ENCODE data around the gene UFC1.

Gene UFC1

DNA sequence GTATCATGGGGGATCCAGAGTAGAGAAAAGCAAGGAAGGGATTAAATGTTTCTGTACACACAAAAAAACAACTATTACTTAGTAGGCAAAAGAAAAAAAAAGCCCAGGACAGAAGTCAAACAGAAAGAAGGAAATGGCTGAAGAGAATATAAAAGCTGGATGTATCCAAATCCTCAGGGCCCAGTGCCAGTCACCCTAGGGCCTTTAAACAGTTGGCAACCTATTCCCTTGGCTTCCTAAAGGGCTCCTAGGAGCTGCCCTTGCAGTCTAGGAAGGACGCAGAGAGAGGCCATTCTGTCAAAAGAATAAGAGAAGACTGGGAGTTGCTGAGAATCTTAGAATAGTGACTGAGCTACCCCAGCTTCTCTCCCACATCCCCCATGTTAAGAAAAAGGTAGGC lies 18.6 kb downstream of the UFC1 start:
- DNase-seq, result no peak

GRCh38 chr1:161172776-161173376 lies 19.1 kb downstream of the UFC1 start:
- no peak for DNase-seq

DNA sequence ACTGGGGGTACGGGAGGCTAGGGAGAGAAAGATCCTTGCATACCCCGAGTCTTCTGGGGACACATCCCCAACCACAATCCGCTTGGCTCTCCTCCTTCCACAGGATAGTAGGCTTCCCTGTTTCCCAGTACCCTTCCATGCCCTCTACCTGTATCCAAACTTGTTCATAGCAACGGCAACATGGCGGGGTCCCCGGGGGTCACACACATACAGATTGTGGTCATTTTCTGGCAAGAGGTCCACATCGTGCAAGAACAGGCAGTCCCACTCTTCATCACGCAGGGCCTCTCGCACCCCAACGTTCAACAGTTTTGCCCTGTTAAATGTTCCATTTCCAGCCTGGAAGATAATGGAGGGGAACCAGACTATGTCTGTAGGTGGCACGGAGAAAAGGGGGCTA lies 19.9 kb downstream of the UFC1 start:
- DNase-seq, result no peak

- no peak for DNase-seq
These were observed 21.1 kb downstream of the UFC1 start for GRCh38 chr1:161174911-161175310.

GRCh38 chr1:161175771-161176453 lies 22.1 kb downstream of the UFC1 start:
- no peak for DNase-seq

GRCh38 chr1:161176468-161177111 lies 22.8 kb downstream of the UFC1 start:
- no peak for DNase-seq

GRCh38 chr1:161177112-161177935 lies 23.5 kb downstream of the UFC1 start, which contains the start of gene B4GALT3:
B4GALT3 (minus strand) TSS chr1:161177507; CDS start chr1:161176060, 1,447 bp downstream.
- DNase-seq, result peak; percentile 97

DNA sequence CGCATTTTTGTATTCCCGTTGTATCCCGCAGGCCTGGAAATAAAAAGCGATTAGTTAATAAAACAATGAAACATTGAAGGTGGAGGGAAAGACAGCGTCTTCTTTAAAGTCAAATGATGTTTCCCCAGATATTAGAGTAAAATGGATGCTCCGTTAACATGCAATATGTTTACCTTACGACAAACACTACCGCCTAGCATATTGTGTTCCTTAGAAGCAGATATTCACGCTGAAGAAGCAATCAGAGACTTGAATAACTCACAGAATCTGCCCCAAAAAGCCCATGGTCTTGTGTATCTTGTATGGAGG lies 24.1 kb downstream of the UFC1 start:
- no peak for DNase-seq

GRCh38 chr1:161179698-161180097 lies 25.9 kb downstream of the UFC1 start:
- DNase-seq, result no peak

DNA sequence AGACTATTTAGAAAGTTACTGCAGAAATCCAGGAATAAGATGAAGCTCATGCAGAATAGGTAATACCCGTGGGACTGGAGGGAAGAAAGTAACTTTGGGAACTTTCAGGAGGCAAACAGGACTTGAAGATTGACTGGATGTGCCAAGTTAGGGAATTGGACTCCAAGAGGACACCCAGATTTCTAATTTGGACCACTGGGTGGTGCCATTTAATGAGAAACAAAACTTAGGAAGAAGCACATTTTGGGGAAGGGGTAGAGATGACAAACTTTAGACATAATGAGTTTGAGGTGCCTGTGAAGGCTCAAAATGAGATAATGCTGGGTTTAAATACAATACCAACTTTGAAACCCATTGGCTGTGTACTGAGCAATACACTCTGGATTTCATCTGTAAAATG lies 26.9 kb downstream of the UFC1 start:
- DNase-seq, result peak; percentile 19

DNA sequence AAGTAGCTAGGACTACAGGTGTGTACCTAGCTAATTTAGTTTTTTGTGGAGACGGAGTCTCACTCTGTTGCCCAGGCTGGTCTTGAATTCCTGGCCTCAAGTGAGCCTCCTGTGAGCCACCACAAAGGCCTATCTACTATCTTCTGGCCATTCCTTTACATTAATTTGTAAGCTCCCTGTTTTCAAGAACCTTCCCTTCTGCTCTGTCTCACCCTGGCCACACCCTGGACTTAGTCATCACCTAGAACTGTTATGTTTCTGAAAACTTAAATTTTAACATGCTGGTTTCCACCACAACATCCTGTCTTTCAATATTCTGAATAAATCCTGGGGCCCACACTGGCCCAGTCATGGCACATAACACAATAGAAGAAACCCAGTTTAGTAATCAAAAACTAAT lies 28.4 kb downstream of the UFC1 start:
- DNase-seq, result no peak

GRCh38 chr1:161185282-161185682 lies 31.5 kb downstream of the UFC1 start:
- peak; percentile 31 for DNase-seq

- DNase-seq, result no peak
These were observed 32.0 kb downstream of the UFC1 start for GRCh38 chr1:161185732-161186311.

DNA sequence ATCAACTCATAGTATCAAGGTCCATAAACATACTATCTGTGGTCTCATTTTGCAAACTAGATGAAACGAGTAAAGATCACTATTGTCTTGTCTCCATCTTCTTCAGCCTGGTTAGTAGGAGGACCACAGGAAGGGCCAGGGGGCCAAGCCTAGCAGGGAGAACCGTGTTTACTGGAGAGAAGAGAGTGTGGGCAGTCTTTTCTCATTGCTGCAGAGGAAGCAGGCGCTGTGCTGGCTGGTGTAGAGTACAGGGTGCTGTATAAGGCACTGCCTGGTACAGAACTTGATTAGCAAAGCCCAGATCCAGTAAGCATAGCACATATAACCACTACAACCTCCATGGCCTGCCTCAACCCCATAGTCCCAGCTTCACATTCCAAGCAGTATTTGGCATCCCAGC lies 33.5 kb downstream of the UFC1 start:
- DNase-seq, result no peak

DNA sequence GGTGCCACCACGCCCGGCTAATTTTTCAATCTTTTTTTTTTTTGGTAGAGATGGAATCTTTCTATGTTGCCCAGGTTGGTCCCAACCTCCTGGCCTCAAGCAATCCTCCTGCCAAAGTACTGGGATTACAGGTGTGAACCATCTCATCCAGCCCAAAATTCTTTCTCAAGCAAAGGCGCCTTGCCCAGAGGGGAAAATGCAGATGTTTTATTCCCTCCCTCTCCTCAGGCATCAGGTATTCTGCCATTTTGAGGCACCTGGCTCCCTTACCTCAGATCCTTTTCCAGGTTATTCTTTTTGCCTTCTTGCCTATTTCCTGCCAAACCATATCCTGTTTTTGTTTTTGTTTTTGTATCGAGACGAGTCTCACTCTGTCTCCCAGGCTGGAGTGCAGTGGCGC lies 34.6 kb downstream of the UFC1 start:
- no peak for DNase-seq

DNA sequence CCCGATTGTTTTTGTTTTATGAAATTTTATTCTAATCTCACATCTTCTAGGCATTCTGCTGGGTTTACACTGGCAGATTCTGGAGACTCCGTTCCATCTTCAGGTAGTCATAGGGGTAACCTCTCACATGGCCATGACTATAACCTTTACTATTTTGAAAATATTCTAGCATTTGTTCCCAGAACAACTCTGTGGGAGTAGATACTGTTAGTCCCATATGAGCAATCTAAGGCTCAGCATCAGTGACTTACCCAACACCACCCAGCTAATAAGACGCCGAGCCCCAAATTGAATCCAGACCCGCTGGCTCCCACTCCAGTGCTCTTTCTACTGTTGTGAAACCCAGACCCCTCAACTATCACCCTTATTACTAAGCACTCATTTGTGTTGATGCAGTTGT lies 35.3 kb downstream of the UFC1 start:
- no peak for DNase-seq

DNA sequence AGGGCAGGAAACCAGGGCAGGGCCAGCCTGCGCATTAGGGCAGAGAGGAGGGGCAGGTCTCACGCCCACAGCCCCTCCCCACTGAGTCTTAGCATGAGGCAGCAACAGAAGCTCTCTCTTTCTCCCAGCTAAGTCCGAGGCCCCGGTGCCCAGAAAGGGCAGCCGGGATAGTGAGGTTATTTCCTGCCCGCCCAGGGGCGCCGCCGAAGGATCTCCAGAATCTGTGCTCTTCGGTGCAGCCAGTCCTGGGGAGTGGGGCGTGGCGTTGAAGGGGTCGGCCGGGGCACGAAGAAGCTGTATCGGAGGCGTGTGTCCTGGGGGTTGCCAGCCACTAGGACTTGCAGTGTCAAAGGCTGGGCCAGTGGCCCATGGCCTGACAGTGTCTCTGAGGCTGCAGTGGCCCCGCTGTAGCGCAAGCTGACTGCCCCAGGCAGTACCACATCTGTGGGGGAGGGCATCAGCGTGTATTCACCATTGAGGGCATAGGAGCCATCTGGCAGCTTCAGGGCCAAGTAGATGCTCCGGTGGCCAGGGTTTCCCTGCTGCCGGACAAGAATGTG lies 37.3 kb downstream of the UFC1 start:
- peak; percentile 10 for DNase-seq

- DNase-seq, result no peak
These were observed 38.2 kb downstream of the UFC1 start for GRCh38 chr1:161191971-161192370.

GRCh38 chr1:161192476-161193465 lies 39.0 kb downstream of the UFC1 start:
- DNase-seq, result peak; percentile 90

DNA sequence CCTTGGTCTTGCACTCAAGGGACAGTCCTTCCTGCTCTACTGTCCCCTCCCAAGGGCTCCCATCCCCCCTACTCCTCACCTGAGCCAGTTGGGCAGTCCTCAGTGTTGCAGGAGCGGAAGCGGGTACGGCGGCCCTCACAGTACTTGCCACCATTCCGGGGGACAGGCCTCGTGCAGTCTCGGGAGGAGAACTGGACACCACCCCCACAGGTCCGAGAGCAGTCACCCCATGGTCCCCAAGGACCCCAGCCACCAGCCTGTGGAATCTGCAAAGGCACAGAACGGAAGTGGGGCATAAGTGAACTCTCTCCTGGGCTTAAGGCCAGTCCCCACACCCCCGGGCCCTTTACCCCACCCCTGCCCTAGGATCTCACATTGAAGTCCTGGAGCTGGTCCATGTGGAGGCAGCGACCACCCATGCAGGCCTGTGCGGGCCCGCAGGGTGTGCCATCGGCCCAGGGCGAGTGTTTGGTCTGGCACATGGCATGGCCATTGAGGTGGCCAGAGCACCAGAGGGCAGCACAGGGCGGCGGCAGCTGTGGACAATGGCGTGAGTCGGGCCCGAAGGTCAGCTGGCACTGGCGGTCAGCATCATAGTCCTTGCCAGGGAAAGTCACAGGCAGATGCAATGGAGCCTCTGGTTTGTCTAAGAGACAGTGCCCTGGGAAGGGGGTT lies 39.9 kb downstream of the UFC1 start:
- no peak for DNase-seq

- DNase-seq, result no peak
These were observed 41.4 kb downstream of the UFC1 start for GRCh38 chr1:161195171-161195570.

Measured in eye (tissue), 1 donor.